ENCODE data around the gene SH2D3C. TPM values are rescaled to one million over a fixed set of nuclear protein-coding genes. Genes with fewer than 3 reads are reported as not detected.

Gene SH2D3C
- total and polyA plus RNA-seq, 2 of the 8 experiments (the other 6 are each of a cell fraction or from before 2014, with no cell fraction given), result 6.4 to 8.1 TPM

- Histone ChIP-seq H3K27ac (ENCODE audit: low read depth, low read length) (no peak overlapping the region), H2BK15ac (ENCODE audit: low read length) (no peak overlapping the region), H3K79me1 (ENCODE audit: low read depth, low read length) (no peaks in the 10 kb centered on the region; the same call in 1 of the 2 replicates), H3K23ac (ENCODE audit: insufficient read length) (no peak overlapping the region), H3K4me3 (ENCODE audit: extremely low read depth in 1 of 4, insufficient read depth in 2 of 4, low read depth in 3 of 4, low read length in 4 of 4) (peak overlapping the region; percentile 64 to 82 (median 75)), H2BK12ac (ENCODE audit: low read depth, low read length) (no peak overlapping the region; the same call in 1 of the 2 replicates), H3K9ac (replicated peaks in 1 of 4; ENCODE audit: extremely low read depth in 1 of 4, low read depth in 3 of 4, low read length in 3 of 4) (peak overlapping the region in 2 of 4 experiments; percentile 42 to 45; a peak in 4 of 7 replicates), H2BK120ac (replicated peaks; ENCODE audit: low read depth, low read length) (no peak overlapping the region), H4K5ac (ENCODE audit: insufficient read length, low read depth, low read length) (no peak overlapping the region), H3K36me3 (ENCODE audit: control insufficient read depth in 2 of 4, insufficient read depth in 4 of 4, low read length in 3 of 4) (no peaks in the 10 kb centered on the region), H2BK5ac (ENCODE audit: low read depth, low read length) (peak overlapping the region; percentile 24; the same call in 1 of the 2 replicates), H3K79me2 (ENCODE audit: control insufficient read depth in 1 of 2, insufficient read depth in 2 of 2, low read length in 2 of 2) (no peaks in the 10 kb centered on the region), H2BK20ac (ENCODE audit: low read length) (no peak overlapping the region), H2AFZ (ENCODE audit: low read length) (no peak overlapping the region), H3K23me2 (ENCODE audit: low read depth, low read length) (peaks cover 10% of the 10 kb centered on the region; the same call in 1 of the 2 replicates), H3K4ac (replicated peaks; ENCODE audit: insufficient read length, low read depth, low read length) (no peak overlapping the region), H3K4me2 (ENCODE audit: insufficient read depth in 1 of 2, low read depth in 2 of 2, low read length in 2 of 2) (peak overlapping the region; percentile 59 to 99), H4K91ac (replicated peaks; ENCODE audit: insufficient read length, low read length) (no peak overlapping the region), H3K18ac (ENCODE audit: extremely low read depth, low read length) (no peak overlapping the region; the same call in 1 of the 2 replicates), H4K8ac (ENCODE audit: extremely low read depth, insufficient read depth, low read length) (no peak overlapping the region; the same call in 1 of the 2 replicates), H3K9me3 (ENCODE audit: insufficient read depth in 2 of 2, low read depth in 1 of 2, low read length in 1 of 2) (no peaks in the 10 kb centered on the region), H3K56ac (replicated peaks; ENCODE audit: insufficient read length, low read depth, low read length) (no peak overlapping the region), H3K14ac (ENCODE audit: insufficient read length) (no peak overlapping the region), H4K20me1 (replicated peaks in 1 of 2; ENCODE audit: control insufficient read depth in 1 of 2, insufficient read depth in 2 of 2, low read length in 2 of 2) (peaks cover 0 to 3% of the 10 kb centered on the region in 2 experiments), H3K27me3 (replicated peaks in 1 of 4; ENCODE audit: control insufficient read depth in 3 of 4, extremely low read depth in 1 of 4, insufficient read depth in 3 of 4, low read length in 3 of 4) (0 out of 7 replicates have a peak, but pooled peaks cover 0 to 2% (median 0%) of the 10 kb centered on the region in 4 experiments), H3K4me1 (replicated peaks in 1 of 4; ENCODE audit: control insufficient read depth in 3 of 4, insufficient read depth in 4 of 4, low read length in 3 of 4) (peaks cover 0 to 28% (median 20%) of the 10 kb centered on the region in 4 experiments; a peak in 6 of 7 replicates), H2AK5ac (ENCODE audit: low read depth, low read length) (no peak overlapping the region)
- TF ChIP-seq ASH2L (IDR thresholded peaks at IDR 0.05; ENCODE audit: low read length) (peak; percentile 14), SP4 (IDR thresholded peaks at IDR 0.05; ENCODE audit: low read length) (no peak), TBP (IDR thresholded peaks at IDR 0.05; ENCODE audit: low read depth, low read length) (no peak), HDAC2 (IDR thresholded peaks at IDR 0.05; ENCODE audit: borderline replicate concordance in 1 of 2, low read depth in 2 of 2, low read length in 2 of 2) (no peak), EGR1 (IDR thresholded peaks at IDR 0.05; ENCODE audit: borderline replicate concordance, low read depth, low read length) (no peak), RNF2 (IDR thresholded peaks at IDR 0.05; ENCODE audit: borderline replicate concordance, low read depth, low read length, missing control alignments, poor library complexity, severe bottlenecking) (no peak), TEAD4 (IDR thresholded peaks at IDR 0.05; ENCODE audit: low read depth, low read length) (no peak), MAX (IDR thresholded peaks at IDR 0.05) (0 out of 2 replicates have a peak, but pooled peaks have one; percentile 18), BACH1 (IDR thresholded peaks at IDR 0.05; ENCODE audit: low read length) (no peak), GABPA (IDR thresholded peaks at IDR 0.05; ENCODE audit: borderline replicate concordance, insufficient read depth, low read length) (no peak), NRF1 (IDR thresholded peaks at IDR 0.05; ENCODE audit: low read depth, low read length) (no peak)
- WGBS, 2 experiments (ENCODE audit: extremely low coverage in 1 of 2, insufficient coverage in 1 of 2, insufficient read length in 1 of 2, insufficient replicate concordance in 2 of 2, low coverage in 1 of 2, low lambda C conversion rate in 2 of 2, missing lambda C conversion rate in 1 of 2), result 1% methylated on average over 21 of the region's 44 CpGs; no CpG with 5 or more reads in 1 of the 2 experiments
- POLR2A ChIA-PET (ENCODE audit: partially characterized antibody), result interaction anchor here (0.7 to 2.7 kb wide), 6 partner anchors 9 to 264 kb away, joined by 3 to 17 read pairs (median 5); partner anchors contain the start of genes CFAP157, LRSAM1, RPL12 and TOR2A
- CTCF ChIA-PET (ENCODE audit: partially characterized antibody), result interaction anchor here (0.8 to 3.3 kb wide), 7 partner anchors 13 to 189 kb away, joined by 3 to 24 read pairs (median 4); partner anchors contain the start of genes CDK9 and TOR2A
- no peak for DNase-seq (ENCODE audit: low read depth in 1 of 2, low spot score in 2 of 2)
- no peak for FAIRE-seq
These were observed 63.5 kb downstream of the SH2D3C start for GRCh38 chr9:127714951-127715469.
